Fibroblast of lung (primary cell): Measurements from ENCODE around the gene PNPO. TPM values are rescaled to one million over a fixed set of nuclear protein-coding genes. Genes with fewer than 3 reads are reported as not detected.

Source experiments
- DNase-seq, 2 donors: peaks; one replicate each; pipeline versions ENCODE4 v3.0.0 to v3.0.0-alpha.2; 2010; ENCODE audit warnings: low read depth in 2 of 2
- H2AFZ ChIP-seq: 2 replicates; pipeline ENCODE4 v1.5.1; 2012; ENCODE audit warnings: low read length, control low read depth, inconsistent platforms
- H3K27ac ChIP-seq: 2 replicates; pipeline ENCODE4 v1.5.1; 2011; ENCODE audit warnings: low read length, control low read depth; ENCODE audit not compliant: insufficient read depth
- H3K27me3 ChIP-seq: 2 replicates; pipeline ENCODE4 v1.5.1; 2011; ENCODE audit warnings: mild to moderate bottlenecking, low read length; ENCODE audit not compliant: control insufficient read depth, insufficient read depth
- H3K36me3 ChIP-seq: 2 replicates; pipeline ENCODE4 v1.5.1; 2011; ENCODE audit warnings: low read length; ENCODE audit not compliant: control insufficient read depth, insufficient read depth
- H3K4me1 ChIP-seq: 2 replicates; pipeline ENCODE4 v1.5.1; 2011; ENCODE audit warnings: low read length; ENCODE audit not compliant: control insufficient read depth, insufficient read depth; ENCODE audit errors: extremely low read depth
- H3K4me2 ChIP-seq: 2 replicates; pipeline ENCODE4 v1.5.1; 2011; ENCODE audit warnings: low read length, control low read depth; ENCODE audit not compliant: insufficient read depth; ENCODE audit errors: extremely low read depth
- H3K4me3 ChIP-seq, 4 experiments: fragments of 200-600 bp in 1 of 4; sonication (generic) in 1 of 4; replicated peaks in 1 of 4; 2 replicates each; pipeline ENCODE4 v1.5.1; 2011 to 2016; ENCODE audit warnings: low read length in 4 of 4, low read depth in 3 of 4, mild to moderate bottlenecking in 3 of 4, control low read depth in 2 of 4, inconsistent platforms in 1 of 4, mixed read lengths in 1 of 4; ENCODE audit not compliant: insufficient read depth in 1 of 4; ENCODE audit errors: control extremely low read depth in 1 of 4
- H3K79me2 ChIP-seq: 2 replicates; pipeline ENCODE4 v1.5.1; 2012; ENCODE audit warnings: mild to moderate bottlenecking, low read length, inconsistent platforms; ENCODE audit not compliant: control insufficient read depth, insufficient read depth
- H3K9ac ChIP-seq: 2 replicates; pipeline ENCODE4 v1.5.1; 2011; ENCODE audit warnings: mild to moderate bottlenecking, low read length, control low read depth; ENCODE audit not compliant: insufficient read depth
- H3K9me3 ChIP-seq: 2 replicates; pipeline ENCODE4 v1.5.1; 2012; ENCODE audit warnings: low read depth, low read length; ENCODE audit not compliant: control insufficient read depth, insufficient read depth
- H4K20me1 ChIP-seq: 2 replicates; pipeline ENCODE4 v1.5.1; 2011; ENCODE audit warnings: low read length; ENCODE audit not compliant: control insufficient read depth, insufficient read depth; ENCODE audit errors: extremely low read depth
- CTCF ChIP-seq, 2 donors: IDR thresholded peaks in 1 of 2; conservative IDR thresholded peaks in 1 of 2; 1 replicate in 1 of 2; 2 replicates in 1 of 2; pipeline ENCODE4 v1.5.1; 2011 to 2012; ENCODE audit warnings: low read length in 2 of 2, control low read depth in 1 of 2, inconsistent platforms in 1 of 2, low read depth in 1 of 2, mild to moderate bottlenecking in 1 of 2
- EZH2 ChIP-seq: IDR thresholded peaks from 2 replicates; pipeline ENCODE4 v1.5.1; 2012; ENCODE audit warnings: low read length, control low read depth, mild to moderate bottlenecking; ENCODE audit errors: missing control alignments
- polyA plus RNA-seq, 2 donors: library from polyadenylated mRNA; depleted of rRNA in 1 of 2; stranded (reverse) in 1 of 2; unstranded in 1 of 2; fragments of >200 nt; gene quantifications; 2 replicates each; pipeline ENCODE4 v1.2.1, GENCODE V29; 2011 to 2012; ENCODE audit warnings: missing spikeins in 1 of 2
- total RNA-seq: library from RNA; depleted of rRNA; stranded (reverse); fragments of >200 nt; gene quantifications from 2 replicates; pipeline ENCODE4 v1.2.1, GENCODE V29; 2014

Gene PNPO
- total and polyA plus RNA-seq, 2 donors (not counting 1 experiment from before 2014, with no cell fraction given): 25.7 to 26.6 TPM

- Histone ChIP-seq H4K20me1 (no peaks in the 10 kb centered on the region), H3K4me2 (no peak overlapping the region), H3K4me3 (no peak overlapping the region), H3K27ac (no peak overlapping the region), H3K9ac (no peak overlapping the region), H3K79me2 (no peaks in the 10 kb centered on the region), H3K9me3 (no peaks in the 10 kb centered on the region), H3K27me3 (no peaks in the 10 kb centered on the region), H3K36me3 (no peaks in the 10 kb centered on the region), H3K4me1 (peaks cover 10% of the 10 kb centered on the region), H2AFZ (no peak overlapping the region)
- no peak for DNase-seq
- no peak for TF ChIP-seq EZH2
- TF ChIP-seq CTCF (conservative IDR thresholded peaks at IDR 0.05 in 1 of 2, IDR thresholded peaks at IDR 0.05 in 1 of 2; ENCODE audit: low read depth in 1 of 2, low read length in 2 of 2): no peak
Observed at GRCh38 chr17:47937941-47938340, 3.4 kb upstream of the PNPO start.

- H3K4me1 ChIP-seq: peaks cover 6% of the 10 kb centered on the region
- H4K20me1 ChIP-seq: no peaks in the 10 kb centered on the region
- peak overlapping the region; percentile 68 to 88 (median 80) for H3K4me3 ChIP-seq
- peak overlapping the region; percentile 89 for H3K4me2 ChIP-seq
- DNase-seq: no peak
- peak overlapping the region; percentile 90 for H2AFZ ChIP-seq
- peak overlapping the region; percentile 56 for H3K27ac ChIP-seq
- H3K9me3 ChIP-seq: no peaks in the 10 kb centered on the region
- H3K9ac ChIP-seq: peak overlapping the region; percentile 70
- TF ChIP-seq CTCF (conservative IDR thresholded peaks at IDR 0.05 in 1 of 2, IDR thresholded peaks at IDR 0.05 in 1 of 2; ENCODE audit: low read depth in 1 of 2, low read length in 2 of 2): no peak
- no peak for TF ChIP-seq EZH2
- peaks cover 4% of the 10 kb centered on the region for H3K36me3 ChIP-seq
- no peaks in the 10 kb centered on the region for H3K79me2 ChIP-seq
- no peaks in the 10 kb centered on the region for H3K27me3 ChIP-seq
Observed at GRCh38 chr17:47942096-47942510, 732 bp downstream of the PNPO start.

- no peak for TF ChIP-seq EZH2
- no peak overlapping the region for H3K9ac ChIP-seq
- peak overlapping the region; percentile 68 to 88 (median 80) for H3K4me3 ChIP-seq
Observed at GRCh38 chr17:47942568-47942967, 1.2 kb downstream of the PNPO start.

More at GRCh38 chr17:47942568-47942967, 1.2 kb downstream of the PNPO start:
- Histone ChIP-seq H3K9me3 (no peaks in the 10 kb centered on the region), H3K79me2 (no peaks in the 10 kb centered on the region), H2AFZ (no peak overlapping the region), H3K4me1 (peaks cover 7% of the 10 kb centered on the region), H4K20me1 (no peaks in the 10 kb centered on the region), H3K27ac (no peak overlapping the region), H3K27me3 (no peaks in the 10 kb centered on the region), H3K4me2 (peak overlapping the region; percentile 89), H3K36me3 (peaks cover 4% of the 10 kb centered on the region)
- no peak for DNase-seq
